Ishikawa (cell line): ENCODE measurements around the gene SH3PXD2A.

Experiments used
- CEBPB ChIP-seq: IDR thresholded peaks from 2 replicates; pipeline ENCODE4 v1.6.1; 2012
- CREB1 ChIP-seq: IDR thresholded peaks from 2 replicates; pipeline ENCODE4 v1.6.1; 2012; ENCODE audit warnings: low read depth
- EGR1 ChIP-seq: IDR thresholded peaks from 2 replicates; pipeline ENCODE4 v1.6.1; 2012
- EP300 ChIP-seq: IDR thresholded peaks from 2 replicates; pipeline ENCODE4 v1.6.1; 2012; ENCODE audit warnings: borderline replicate concordance
- FOXM1 ChIP-seq: IDR thresholded peaks from 2 replicates; pipeline ENCODE4 v1.6.1; 2012; ENCODE audit warnings: low read depth, borderline replicate concordance
- MAX ChIP-seq: IDR thresholded peaks from 2 replicates; pipeline ENCODE4 v1.6.1; 2012
- NFIC ChIP-seq: IDR thresholded peaks from 2 replicates; pipeline ENCODE4 v1.6.1; 2012
- RAD21 ChIP-seq: IDR thresholded peaks from 2 replicates; pipeline ENCODE4 v1.6.1; 2012; ENCODE audit warnings: low read depth
- REST ChIP-seq: IDR thresholded peaks from 2 replicates; pipeline ENCODE4 v1.6.1; 2012; ENCODE audit warnings: low read depth, mild to moderate bottlenecking
- TAF1 ChIP-seq: IDR thresholded peaks from 2 replicates; pipeline ENCODE4 v1.6.1; 2012; ENCODE audit warnings: low read depth, mild to moderate bottlenecking
- TCF12 ChIP-seq: IDR thresholded peaks from 2 replicates; pipeline ENCODE4 v1.6.1; 2012; ENCODE audit warnings: low read depth
- TEAD4 ChIP-seq: IDR thresholded peaks from 2 replicates; pipeline ENCODE4 v1.6.1; 2012
- USF1 ChIP-seq: IDR thresholded peaks from 2 replicates; pipeline ENCODE4 v1.6.1; 2012
- YY1 ChIP-seq: IDR thresholded peaks from 2 replicates; pipeline ENCODE4 v1.6.1; 2012; ENCODE audit warnings: low read depth
- ZBTB7A ChIP-seq: IDR thresholded peaks from 2 replicates; pipeline ENCODE4 v1.6.1; 2012; ENCODE audit warnings: low read depth

SH3PXD2A gene

GRCh38 chr10:103665162-103665889 is 190.1 kb downstream of the SH3PXD2A start:
- TF ChIP-seq CREB1 (no peak), CEBPB (no peak), USF1 (no peak), EP300 (no peak), ZBTB7A (no peak), TCF12 (no peak), NFIC (no peak), RAD21 (no peak), YY1 (no peak), REST (no peak), EGR1 (no peak), TAF1 (no peak)

GRCh38 chr10:103663802-103664201 is 191.6 kb downstream of the SH3PXD2A start:
- 0 out of 2 replicates have a peak, but pooled peaks have one; percentile 56 for TF ChIP-seq ZBTB7A
- no peak for TF ChIP-seq CEBPB
- TF ChIP-seq TCF12 = peak; percentile 61; the same call in 1 of the 2 replicates
- TF ChIP-seq EGR1 = no peak
- peak; percentile 75 for TF ChIP-seq MAX
- TF ChIP-seq FOXM1 = no peak
- TF ChIP-seq TAF1 = no peak
- no peak for TF ChIP-seq REST
- TF ChIP-seq NFIC = peak; percentile 47; the same call in 1 of the 2 replicates
- TF ChIP-seq EP300 = no peak
- TF ChIP-seq YY1 = no peak
- peak; percentile 52; the same call in 1 of the 2 replicates for TF ChIP-seq USF1
- TF ChIP-seq CREB1 = no peak
- peak; percentile 62 for TF ChIP-seq TEAD4

- TF ChIP-seq TEAD4 (no peak), MAX (no peak), CREB1 (no peak), ZBTB7A (no peak), CEBPB (no peak), FOXM1 (no peak), TCF12 (no peak), RAD21 (no peak), EGR1 (no peak), USF1 (no peak), NFIC (no peak), TAF1 (no peak), YY1 (no peak), REST (no peak), EP300 (no peak)
These were observed 192.1 kb downstream of the SH3PXD2A start for GRCh38 chr10:103663236-103663635.
